ENCODE data around the gene FAF2. TPM values are rescaled to one million over a fixed set of nuclear protein-coding genes. Genes with fewer than 3 reads are reported as not detected.
A peak's percentile ranks its signal among the peaks of the same experiment; 100 is the strongest.

FAF2 gene
- total RNA-seq, 2 experiments from 2014 or later = 34.4 to 34.6 TPM

- H3K36me3 Mint-ChIP-seq = no peaks in the 10 kb centered on the region
- DNase-seq = no peak
- no peak overlapping the region for H3K4me3 Mint-ChIP-seq
- peaks cover 18% of the 10 kb centered on the region for H3K4me1 Mint-ChIP-seq (ENCODE audit: low read depth)
- POLR2A ChIA-PET = no interaction called here
- H3K27ac Mint-ChIP-seq = no peak overlapping the region
- intact Hi-C loops (cut with micrococcal nuclease) = no loop called here
- H3K27me3 Mint-ChIP-seq = no peaks in the 10 kb centered on the region
- CTCF ChIA-PET = interaction anchor here (1.3 kb wide), 1 partner anchor 103 kb away, joined by 3 read pairs; no protein-coding TSS in a partner anchor
- H3K9me3 Mint-ChIP-seq = no peaks in the 10 kb centered on the region
Measured at GRCh38 chr5:176519810-176520720, 71.9 kb downstream of the FAF2 start.

DNA sequence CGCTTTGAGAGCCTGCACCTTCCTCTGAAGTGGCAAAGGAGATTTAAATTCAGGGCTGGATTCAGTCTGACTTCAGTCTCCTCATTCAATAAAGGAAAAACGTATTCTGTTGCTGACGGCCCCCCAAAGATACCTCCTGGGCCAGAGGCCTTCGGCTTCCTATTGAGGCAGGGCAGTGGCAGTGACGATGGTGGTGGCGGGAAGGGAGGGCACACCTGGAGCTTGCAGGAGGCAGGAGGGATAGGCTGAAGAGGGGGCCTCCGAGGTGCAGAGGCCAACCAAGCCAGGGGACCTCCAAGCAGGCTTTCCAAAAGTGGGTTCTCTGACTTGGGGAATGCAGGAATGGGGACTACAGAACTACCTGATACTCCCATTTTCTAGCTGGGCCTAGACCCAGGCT lies 73.1 kb downstream of the FAF2 start:
- ChIA-PET POLR2A (no interaction called here), CTCF (no interaction called here)
- Mint-ChIP-seq H3K4me1 (ENCODE audit: low read depth) (peaks cover 14% of the 10 kb centered on the region), H3K9me3 (no peaks in the 10 kb centered on the region), H3K4me3 (no peak overlapping the region), H3K36me3 (no peaks in the 10 kb centered on the region), H3K27me3 (no peaks in the 10 kb centered on the region), H3K27ac (no peak overlapping the region)
- intact Hi-C loops (cut with micrococcal nuclease) = no loop called here
- DNase-seq = no peak

DNA sequence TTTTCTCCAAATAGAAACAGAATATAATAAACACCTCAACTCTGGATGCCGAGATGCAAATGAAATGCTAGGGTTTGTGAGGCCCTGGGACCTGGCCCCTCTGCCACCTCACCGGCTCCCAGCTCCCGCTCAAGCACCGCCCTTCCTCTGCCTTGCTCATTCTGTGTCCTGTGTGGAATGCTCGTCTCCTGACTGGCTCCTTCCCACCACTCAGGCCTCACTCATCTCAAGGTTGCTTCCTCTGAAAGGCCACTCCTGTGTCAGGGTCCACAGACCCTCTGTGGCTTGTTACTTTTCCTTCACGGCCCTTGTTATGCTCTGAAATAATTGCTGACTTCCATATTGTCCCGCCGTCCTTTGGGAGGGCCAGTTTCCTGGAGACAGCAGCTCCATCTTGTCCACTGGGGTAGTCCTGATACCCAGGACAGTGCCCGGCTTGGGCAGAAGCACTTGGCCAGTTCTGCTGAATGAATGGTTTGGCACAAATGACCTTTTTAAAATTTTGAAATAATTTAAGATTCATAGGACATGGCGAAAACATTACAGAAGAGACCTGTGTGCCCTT lies 73.6 kb downstream of the FAF2 start:
- DNase-seq = no peak
- ChIA-PET POLR2A (no interaction called here), CTCF (no interaction called here)
- Mint-ChIP-seq H3K27ac (no peak overlapping the region), H3K4me1 (ENCODE audit: low read depth) (peaks cover 14% of the 10 kb centered on the region), H3K4me3 (no peak overlapping the region), H3K27me3 (no peaks in the 10 kb centered on the region), H3K9me3 (no peaks in the 10 kb centered on the region), H3K36me3 (no peaks in the 10 kb centered on the region)
- intact Hi-C loops (cut with micrococcal nuclease) = no loop called here

DNA sequence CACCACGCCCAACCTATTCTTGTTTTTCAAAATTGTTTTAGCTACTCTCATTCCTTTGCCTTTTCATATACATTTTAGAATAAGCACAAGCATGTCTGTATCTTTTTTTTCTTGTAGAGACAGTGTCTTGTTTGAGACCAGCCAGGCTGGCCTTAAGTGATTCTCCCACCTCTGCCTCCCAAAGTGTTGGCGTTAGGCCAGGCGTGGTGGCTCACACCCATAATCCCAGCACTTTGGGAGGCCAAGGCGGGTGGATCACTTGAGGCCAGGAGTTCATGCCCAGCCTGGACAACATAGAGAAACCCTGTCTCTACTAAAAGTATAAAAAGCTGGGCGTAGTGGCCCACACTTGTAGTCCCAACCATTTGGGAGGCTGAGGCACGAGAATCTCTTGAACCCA lies 76.0 kb downstream of the FAF2 start:
- intact Hi-C loops (cut with micrococcal nuclease) = no loop called here
- H3K4me1 Mint-ChIP-seq (ENCODE audit: low read depth) = peaks cover 12% of the 10 kb centered on the region
- ChIA-PET CTCF (interaction anchor here (1.0 kb wide), 1 partner anchor 19 kb away, joined by 3 read pairs; no protein-coding TSS in a partner anchor), POLR2A (interaction anchor here (0.8 kb wide), 1 partner anchor 10 kb away, joined by 3 read pairs; no protein-coding TSS in a partner anchor)
- no peak overlapping the region for H3K27ac Mint-ChIP-seq
- H3K27me3 Mint-ChIP-seq = no peaks in the 10 kb centered on the region
- no peak for DNase-seq
- H3K4me3 Mint-ChIP-seq = no peak overlapping the region
- H3K36me3 Mint-ChIP-seq = peaks cover 12% of the 10 kb centered on the region
- no peaks in the 10 kb centered on the region for H3K9me3 Mint-ChIP-seq

- H3K9me3 Mint-ChIP-seq = no peaks in the 10 kb centered on the region
- no peak overlapping the region for H3K27ac Mint-ChIP-seq
- POLR2A ChIA-PET = no interaction called here
- no peaks in the 10 kb centered on the region for H3K27me3 Mint-ChIP-seq
- intact Hi-C loops (cut with micrococcal nuclease) = no loop called here
- CTCF ChIA-PET = no interaction called here
- peaks cover 19% of the 10 kb centered on the region for H3K4me1 Mint-ChIP-seq (ENCODE audit: low read depth)
- DNase-seq = no peak
- peaks cover 17% of the 10 kb centered on the region for H3K36me3 Mint-ChIP-seq
- H3K4me3 Mint-ChIP-seq = no peak overlapping the region
Measured at GRCh38 chr5:176524987-176525386, 76.8 kb downstream of the FAF2 start.

- H3K36me3 Mint-ChIP-seq = peaks cover 17% of the 10 kb centered on the region
- POLR2A ChIA-PET = no interaction called here
- no peaks in the 10 kb centered on the region for H3K27me3 Mint-ChIP-seq
- H3K27ac Mint-ChIP-seq = no peak overlapping the region
- CTCF ChIA-PET = no interaction called here
- intact Hi-C loops (cut with micrococcal nuclease) = no loop called here
- H3K9me3 Mint-ChIP-seq = no peaks in the 10 kb centered on the region
- H3K4me1 Mint-ChIP-seq (ENCODE audit: low read depth) = peaks cover 19% of the 10 kb centered on the region
- H3K4me3 Mint-ChIP-seq = no peak overlapping the region
- DNase-seq = no peak
Measured at GRCh38 chr5:176525677-176526076, 77.5 kb downstream of the FAF2 start.

GRCh38 chr5:176526462-176526861 lies 78.3 kb downstream of the FAF2 start:
- H3K9me3 Mint-ChIP-seq = no peaks in the 10 kb centered on the region
- H3K4me1 Mint-ChIP-seq (ENCODE audit: low read depth) = peaks cover 26% of the 10 kb centered on the region
- H3K4me3 Mint-ChIP-seq = no peak overlapping the region
- no peak overlapping the region for H3K27ac Mint-ChIP-seq
- ChIA-PET POLR2A (no interaction called here), CTCF (no interaction called here)
- intact Hi-C loops (cut with micrococcal nuclease) = no loop called here
- DNase-seq = no peak
- H3K27me3 Mint-ChIP-seq = no peaks in the 10 kb centered on the region
- H3K36me3 Mint-ChIP-seq = peaks cover 22% of the 10 kb centered on the region

GRCh38 chr5:176527246-176528222 lies 79.3 kb downstream of the FAF2 start:
- Mint-ChIP-seq H3K36me3 (peaks cover 22% of the 10 kb centered on the region), H3K4me1 (ENCODE audit: low read depth) (peaks cover 29% of the 10 kb centered on the region), H3K27ac (no peak overlapping the region), H3K4me3 (no peak overlapping the region), H3K27me3 (no peaks in the 10 kb centered on the region), H3K9me3 (no peaks in the 10 kb centered on the region)
- ChIA-PET POLR2A (no interaction called here), CTCF (no interaction called here)
- no peak for DNase-seq
- intact Hi-C loops (cut with micrococcal nuclease) = no loop called here

DNA sequence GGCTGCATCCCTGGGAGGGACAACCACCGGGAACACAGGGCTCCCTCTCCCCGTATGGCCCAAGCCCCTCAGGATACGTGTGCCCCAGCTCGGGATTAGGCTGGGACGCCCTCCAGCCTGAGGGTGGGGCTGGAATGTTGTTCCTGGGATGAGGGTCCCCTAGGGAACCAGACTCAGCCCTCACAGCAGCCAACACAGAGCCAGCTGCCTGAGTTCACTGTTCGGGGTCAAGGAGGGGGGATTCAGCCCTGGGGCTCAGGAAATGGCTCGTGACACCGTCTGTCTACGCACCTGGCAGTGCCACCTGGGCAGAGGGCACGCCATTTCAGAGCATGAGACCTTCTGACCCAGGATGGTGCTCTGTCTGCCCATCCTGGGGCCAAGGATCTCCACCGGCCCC lies 80.1 kb downstream of the FAF2 start:
- intact Hi-C loops (cut with micrococcal nuclease) = no loop called here
- ChIA-PET POLR2A (no interaction called here), CTCF (no interaction called here)
- Mint-ChIP-seq H3K27ac (peak overlapping the region; percentile 54), H3K36me3 (peaks cover 22% of the 10 kb centered on the region), H3K27me3 (no peaks in the 10 kb centered on the region), H3K9me3 (no peaks in the 10 kb centered on the region), H3K4me3 (no peak overlapping the region), H3K4me1 (ENCODE audit: low read depth) (peaks cover 31% of the 10 kb centered on the region)
- no peak for DNase-seq

DNA sequence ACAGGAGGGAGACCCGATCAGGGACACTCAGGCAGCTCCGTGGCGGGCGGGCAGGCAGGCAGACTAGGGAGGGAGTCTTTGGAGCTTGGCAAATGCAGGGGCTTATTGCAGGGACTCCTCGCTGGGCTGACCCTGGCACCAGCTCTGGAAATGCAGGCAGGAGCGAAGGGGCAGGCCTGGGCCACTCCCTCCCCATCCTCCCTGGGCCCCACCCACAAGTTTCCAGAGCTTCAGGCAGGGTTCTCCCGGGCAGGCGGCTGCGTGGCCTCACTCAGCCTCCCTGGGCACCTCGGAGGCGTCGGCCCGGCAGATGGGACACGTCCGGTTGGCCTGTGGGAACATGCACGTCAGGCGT lies 80.6 kb downstream of the FAF2 start:
- DNase-seq = no peak
- POLR2A ChIA-PET = no interaction called here
- intact Hi-C loops (cut with micrococcal nuclease) = no loop called here
- H3K36me3 Mint-ChIP-seq = peaks cover 22% of the 10 kb centered on the region
- no peak overlapping the region for H3K4me3 Mint-ChIP-seq
- H3K27me3 Mint-ChIP-seq = no peaks in the 10 kb centered on the region
- CTCF ChIA-PET = no interaction called here
- no peaks in the 10 kb centered on the region for H3K9me3 Mint-ChIP-seq
- H3K27ac Mint-ChIP-seq = peak overlapping the region; percentile 54
- peaks cover 33% of the 10 kb centered on the region for H3K4me1 Mint-ChIP-seq (ENCODE audit: low read depth)

DNA sequence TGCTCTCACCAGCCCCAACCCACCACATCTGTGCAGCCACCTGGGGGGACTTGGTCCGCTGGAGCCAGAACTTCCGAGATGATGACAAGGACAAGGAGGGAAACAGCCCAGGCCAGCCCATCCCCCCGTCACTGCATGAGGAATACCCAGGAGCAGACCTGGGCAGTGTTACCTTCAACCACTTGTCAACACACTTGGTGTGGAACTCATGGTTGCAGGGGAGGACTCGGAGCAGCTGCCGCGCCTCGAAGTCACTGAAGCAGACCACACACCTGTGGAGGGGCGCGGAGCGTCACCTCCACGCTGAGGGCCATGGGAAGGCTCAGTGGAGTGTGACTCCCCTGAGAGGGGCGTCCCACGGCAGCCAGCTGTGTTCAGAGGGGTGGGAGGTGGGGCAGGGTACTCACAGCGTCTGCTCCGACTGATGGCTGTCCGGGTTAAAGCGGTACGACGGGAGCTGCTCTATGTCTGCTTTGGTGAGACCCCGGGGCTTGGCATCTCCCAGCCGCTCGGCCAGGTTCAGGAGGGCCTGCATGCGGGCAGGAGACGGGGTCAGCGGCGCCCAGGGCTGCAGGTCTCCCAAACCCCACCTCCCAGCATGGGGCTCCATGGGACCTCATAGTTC lies 81.0 kb downstream of the FAF2 start:
- intact Hi-C loops (cut with micrococcal nuclease) = no loop called here
- H3K4me1 Mint-ChIP-seq (ENCODE audit: low read depth) = peaks cover 38% of the 10 kb centered on the region
- H3K4me3 Mint-ChIP-seq = no peak overlapping the region
- POLR2A ChIA-PET = no interaction called here
- no peak for DNase-seq
- peaks cover 22% of the 10 kb centered on the region for H3K36me3 Mint-ChIP-seq
- H3K9me3 Mint-ChIP-seq = no peaks in the 10 kb centered on the region
- CTCF ChIA-PET = interaction anchor here (6.8 kb wide), 1 partner anchor 14 kb away, joined by 34 read pairs; no protein-coding TSS in a partner anchor
- H3K27me3 Mint-ChIP-seq = no peaks in the 10 kb centered on the region
- peak overlapping the region; percentile 82 for H3K27ac Mint-ChIP-seq
